H9 (cell line): ENCODE results near the gene LRMDA. TPM values are rescaled to one million over a fixed set of nuclear protein-coding genes. Genes with fewer than 3 reads are reported as not detected.

ENCODE experiments used
- DNase-seq: peaks from one replicate; pipeline ENCODE4 v3.0.0-alpha.2; 2017
- H2AFZ ChIP-seq: one replicate; pipeline ENCODE4 v1.6.1; 2013; ENCODE audit warnings: mild to moderate bottlenecking, low read length, control low read depth, moderate library complexity
- H2AK5ac ChIP-seq: 2 replicates; pipeline ENCODE4 v1.6.1; 2013; ENCODE audit warnings: low read length, control low read depth, mixed read lengths; ENCODE audit not compliant: insufficient read length
- H2BK120ac ChIP-seq: one replicate; pipeline ENCODE4 v1.6.1; 2013; ENCODE audit warnings: low read depth, mild to moderate bottlenecking, low read length, control low read depth, inconsistent platforms; ENCODE audit not compliant: poor library complexity, severe bottlenecking
- H2BK12ac ChIP-seq: 2 replicates; pipeline ENCODE4 v1.6.1; 2013; ENCODE audit warnings: low read length, control low read depth, mixed read lengths, low read depth; ENCODE audit not compliant: insufficient read length
- H2BK15ac ChIP-seq: 2 replicates; pipeline ENCODE4 v1.6.1; 2013; ENCODE audit warnings: low read depth, low read length, control low read depth
- H2BK20ac ChIP-seq: one replicate; pipeline ENCODE4 v1.6.1; 2013; ENCODE audit warnings: low read depth, mild to moderate bottlenecking, low read length, control low read depth, inconsistent platforms; ENCODE audit not compliant: poor library complexity, severe bottlenecking
- H2BK5ac ChIP-seq: 2 replicates; pipeline ENCODE4 v1.6.1; 2013; ENCODE audit warnings: low read length, control low read depth, mixed read lengths; ENCODE audit not compliant: insufficient read length
- H3K14ac ChIP-seq: 2 replicates; pipeline ENCODE4 v1.6.1; 2013; ENCODE audit warnings: low read length, control low read depth; ENCODE audit not compliant: insufficient read depth
- H3K18ac ChIP-seq: 2 replicates; pipeline ENCODE4 v1.6.1; 2013; ENCODE audit warnings: low read depth, mild to moderate bottlenecking, mixed read lengths, low read length, control low read depth; ENCODE audit not compliant: insufficient read length
- H3K23ac ChIP-seq: 2 replicates; pipeline ENCODE4 v1.6.1; 2013; ENCODE audit warnings: low read length, control low read depth, mixed read lengths, low read depth; ENCODE audit not compliant: insufficient read length
- H3K23me2 ChIP-seq: 2 replicates; pipeline ENCODE4 v1.6.1; 2013; ENCODE audit warnings: low read depth, mild to moderate bottlenecking, mixed read lengths, low read length, control low read depth; ENCODE audit not compliant: insufficient read length, poor library complexity, severe bottlenecking
- H3K27ac ChIP-seq: 2 replicates; pipeline ENCODE4 v1.5.1; 2013; ENCODE audit warnings: low read length, control low read depth, mixed read lengths, low read depth; ENCODE audit not compliant: insufficient read length
- H3K27me3 ChIP-seq: 2 replicates; pipeline ENCODE4 v1.6.1; 2013; ENCODE audit warnings: low read length, control low read depth, inconsistent platforms; ENCODE audit not compliant: insufficient read depth
- H3K4ac ChIP-seq: 2 replicates; pipeline ENCODE4 v1.6.1; 2013; ENCODE audit warnings: low read depth, mild to moderate bottlenecking, control low read depth, inconsistent platforms, low read length, moderate library complexity
- H3K4me1 ChIP-seq: 2 replicates; pipeline ENCODE4 v1.6.1; 2013; ENCODE audit warnings: low read length, control low read depth, inconsistent platforms; ENCODE audit not compliant: insufficient read depth
- H3K4me2 ChIP-seq: 2 replicates; pipeline ENCODE4 v1.6.1; 2013; ENCODE audit warnings: low read length, control low read depth, mixed read lengths; ENCODE audit not compliant: insufficient read length, insufficient read depth
- H3K56ac ChIP-seq: 2 replicates; pipeline ENCODE4 v1.6.1; 2013; ENCODE audit warnings: low read depth, mild to moderate bottlenecking, mixed read lengths, low read length, control low read depth; ENCODE audit not compliant: insufficient read length
- H3K79me1 ChIP-seq: 2 replicates; pipeline ENCODE4 v1.6.1; 2013; ENCODE audit warnings: low read depth, mild to moderate bottlenecking, moderate library complexity, low read length, control low read depth, inconsistent platforms; ENCODE audit not compliant: insufficient read depth, poor library complexity, severe bottlenecking
- H3K79me2 ChIP-seq: 2 replicates; pipeline ENCODE4 v1.6.1; 2013; ENCODE audit warnings: low read length, control low read depth, inconsistent platforms; ENCODE audit not compliant: insufficient read depth
- H3K9ac ChIP-seq: 2 replicates; pipeline ENCODE4 v1.6.1; 2013; ENCODE audit warnings: low read length, control low read depth, mixed read lengths; ENCODE audit not compliant: insufficient read length; ENCODE audit errors: extremely low read depth
- H3K9me3 ChIP-seq: one replicate; pipeline ENCODE4 v1.6.1; 2013; ENCODE audit warnings: low read depth, low read length, inconsistent platforms; ENCODE audit not compliant: control insufficient read depth
- H3T11ph ChIP-seq: one replicate; pipeline ENCODE4 v1.6.1; 2013; ENCODE audit warnings: mild to moderate bottlenecking, low read length, control low read depth, inconsistent platforms
- H4K20me1 ChIP-seq: one replicate; pipeline ENCODE4 v1.6.1; 2013; ENCODE audit not compliant: control insufficient read depth, insufficient read length, insufficient read depth
- H4K5ac ChIP-seq: 2 replicates; pipeline ENCODE4 v1.6.1; 2013; ENCODE audit warnings: low read depth, mild to moderate bottlenecking, mixed read lengths, low read length, control low read depth; ENCODE audit not compliant: insufficient read length
- H4K8ac ChIP-seq: replicated peaks from 2 replicates; pipeline ENCODE4 v1.6.1; 2013; ENCODE audit warnings: low read length, control low read depth, mixed read lengths, low read depth; ENCODE audit not compliant: insufficient read length
- H4K91ac ChIP-seq: 2 replicates; pipeline ENCODE4 v1.6.1; 2013; ENCODE audit warnings: low read depth, mild to moderate bottlenecking, moderate library complexity, mixed read lengths, low read length, control low read depth; ENCODE audit not compliant: insufficient read length
- H3K27ac Mint-ChIP-seq, 3 experiments: 2 replicates in 2 of 3; 3 replicates in 1 of 3; pipeline ENCODE4 v1.8.0; 2020 to 2021; ENCODE audit warnings: mixed read lengths in 3 of 3, mild to moderate bottlenecking in 1 of 3, moderate library complexity in 1 of 3
- H3K27me3 Mint-ChIP-seq: 2 replicates; pipeline ENCODE4 v1.8.0; 2021; ENCODE audit warnings: low read depth, mild to moderate bottlenecking, moderate library complexity, mixed read lengths
- H3K36me3 Mint-ChIP-seq, 3 experiments: 2 replicates in 2 of 3; 3 replicates in 1 of 3; pipeline ENCODE4 v1.8.0; 2020 to 2021; ENCODE audit warnings: low read depth in 3 of 3, mixed read lengths in 3 of 3; ENCODE audit not compliant: insufficient read depth in 1 of 3
- H3K4me1 Mint-ChIP-seq, 2 experiments: 2 replicates each; pipeline ENCODE4 v1.8.0; 2020; ENCODE audit warnings: mixed read lengths in 2 of 2
- H3K4me3 Mint-ChIP-seq, 2 experiments: 2 replicates in 1 of 2; 3 replicates in 1 of 2; pipeline ENCODE4 v1.8.0; 2020 to 2021; ENCODE audit warnings: mild to moderate bottlenecking in 2 of 2, mixed read lengths in 2 of 2, moderate library complexity in 1 of 2
- H3K9me3 Mint-ChIP-seq, 2 experiments: 2 replicates in 1 of 2; 3 replicates in 1 of 2; pipeline ENCODE4 v1.8.0; 2020; ENCODE audit warnings: mild to moderate bottlenecking in 2 of 2, mixed read lengths in 2 of 2, moderate library complexity in 1 of 2
- WGBS: extraction: QIAGEN DNeasy Blood & Tissue Kit; methylation state at CpG from one replicate; pipeline ENCODE4 v1.1.7; 2013; ENCODE audit warnings: missing lambda C conversion rate, low lambda C conversion rate, mixed read lengths; ENCODE audit not compliant: insufficient read length; ENCODE audit errors: extremely low coverage; 5-methylcytosine and 5-hydroxymethylcytosine counted together
- total RNA-seq: library from RNA; stranded (reverse); gene quantifications from 2 replicates; pipeline ENCODE4 v1.2.1, GENCODE V29; 2021
- TF ChIP-seq, protein P1 (sequence below): fragments of 200-600 bp; sonication (generic); conservative IDR thresholded peaks from 3 replicates; pipeline ENCODE4 v1.8.0; 2021; ENCODE audit warnings: antibody characterized with exemption, mild to moderate bottlenecking

LRMDA gene
- total RNA-seq, 1 experiment from 2014 or later = 1.8 TPM

DNA sequence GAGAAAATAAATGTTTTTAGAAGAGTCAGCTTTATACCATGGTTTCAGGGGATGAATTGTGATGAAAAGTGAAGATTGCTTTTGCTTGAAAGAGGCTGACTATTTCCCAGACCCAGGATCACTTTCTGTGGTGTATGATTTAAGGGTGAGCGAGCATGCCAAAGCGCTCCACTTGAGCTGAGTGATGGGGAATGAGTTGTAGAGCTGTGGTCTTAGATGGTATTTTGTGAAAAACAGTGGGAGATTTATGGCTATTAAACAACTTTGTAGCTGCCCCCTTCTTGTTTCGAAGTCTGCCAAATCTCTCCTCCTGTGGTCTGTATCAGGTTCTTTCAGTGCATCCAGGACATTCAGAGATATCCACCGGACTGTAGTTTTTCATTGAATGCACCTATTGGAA is 888.2 kb downstream of the LRMDA start:
- H3K79me1 ChIP-seq = no peaks in the 10 kb centered on the region

More for the DNA sequence above, 888.2 kb downstream of the LRMDA start:
- Histone ChIP-seq H4K20me1 (no peaks in the 10 kb centered on the region), H4K91ac (no peak overlapping the region), H3K79me2 (no peaks in the 10 kb centered on the region), H3K9ac (no peak overlapping the region), H3T11ph (no peak overlapping the region), H3K9me3 (no peaks in the 10 kb centered on the region), H2BK120ac (no peak overlapping the region), H3K23ac (no peak overlapping the region), H3K27me3 (no peaks in the 10 kb centered on the region), H2BK15ac (no peak overlapping the region), H4K8ac (no peak overlapping the region), H3K18ac (no peak overlapping the region), H2BK12ac (no peak overlapping the region), H3K14ac (no peak overlapping the region), H2BK20ac (no peak overlapping the region), H3K4me2 (no peak overlapping the region), H3K23me2 (no peaks in the 10 kb centered on the region), H3K4me1 (no peaks in the 10 kb centered on the region), H2AK5ac (no peak overlapping the region), H4K5ac (no peak overlapping the region), H3K27ac (no peak overlapping the region), H2BK5ac (no peak overlapping the region), H2AFZ (no peak overlapping the region), H3K56ac (no peak overlapping the region), H3K4ac (no peak overlapping the region)
- Mint-ChIP-seq H3K9me3 (no peaks in the 10 kb centered on the region), H3K4me3 (no peak overlapping the region), H3K36me3 (no peaks in the 10 kb centered on the region; a peak in 1 of 7 replicates), H3K4me1 (peaks cover 9 to 11% of the 10 kb centered on the region in 2 experiments), H3K27ac (no peak overlapping the region), H3K27me3 (no peaks in the 10 kb centered on the region; the same call in 1 of the 2 replicates)
- WGBS = no CpG with 5 or more reads among the region's 4 CpGs
- TF ChIP-seq, protein P1, sequence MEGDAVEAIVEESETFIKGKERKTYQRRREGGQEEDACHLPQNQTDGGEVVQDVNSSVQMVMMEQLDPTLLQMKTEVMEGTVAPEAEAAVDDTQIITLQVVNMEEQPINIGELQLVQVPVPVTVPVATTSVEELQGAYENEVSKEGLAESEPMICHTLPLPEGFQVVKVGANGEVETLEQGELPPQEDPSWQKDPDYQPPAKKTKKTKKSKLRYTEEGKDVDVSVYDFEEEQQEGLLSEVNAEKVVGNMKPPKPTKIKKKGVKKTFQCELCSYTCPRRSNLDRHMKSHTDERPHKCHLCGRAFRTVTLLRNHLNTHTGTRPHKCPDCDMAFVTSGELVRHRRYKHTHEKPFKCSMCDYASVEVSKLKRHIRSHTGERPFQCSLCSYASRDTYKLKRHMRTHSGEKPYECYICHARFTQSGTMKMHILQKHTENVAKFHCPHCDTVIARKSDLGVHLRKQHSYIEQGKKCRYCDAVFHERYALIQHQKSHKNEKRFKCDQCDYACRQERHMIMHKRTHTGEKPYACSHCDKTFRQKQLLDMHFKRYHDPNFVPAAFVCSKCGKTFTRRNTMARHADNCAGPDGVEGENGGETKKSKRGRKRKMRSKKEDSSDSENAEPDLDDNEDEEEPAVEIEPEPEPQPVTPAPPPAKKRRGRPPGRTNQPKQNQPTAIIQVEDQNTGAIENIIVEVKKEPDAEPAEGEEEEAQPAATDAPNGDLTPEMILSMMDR = no peak
- DNase-seq = no peak
